GM19035 (cell line): ENCODE measurements around the gene HOMER2.

ENCODE experiments used
- ATAC-seq: cut with Tn5 transposase; IDR thresholded peaks from one replicate; pipeline ENCODE4 v1.9.1; 2021; ENCODE audit not compliant: unreplicated experiment

HOMER2 gene

GRCh38 chr15:82933576-82933975, 18.9 kb downstream of the HOMER2 start:
- ATAC-seq, result no peak

GRCh38 chr15:82931221-82931620, 21.3 kb downstream of the HOMER2 start:
- no peak for ATAC-seq

- no peak for ATAC-seq
Observed at GRCh38 chr15:82930461-82930860, 22.1 kb downstream of the HOMER2 start.

GRCh38 chr15:82928711-82929110, 23.8 kb downstream of the HOMER2 start:
- ATAC-seq, result no peak

- no peak for ATAC-seq
Observed at GRCh38 chr15:82923744-82924143, 28.8 kb downstream of the HOMER2 start.

DNA sequence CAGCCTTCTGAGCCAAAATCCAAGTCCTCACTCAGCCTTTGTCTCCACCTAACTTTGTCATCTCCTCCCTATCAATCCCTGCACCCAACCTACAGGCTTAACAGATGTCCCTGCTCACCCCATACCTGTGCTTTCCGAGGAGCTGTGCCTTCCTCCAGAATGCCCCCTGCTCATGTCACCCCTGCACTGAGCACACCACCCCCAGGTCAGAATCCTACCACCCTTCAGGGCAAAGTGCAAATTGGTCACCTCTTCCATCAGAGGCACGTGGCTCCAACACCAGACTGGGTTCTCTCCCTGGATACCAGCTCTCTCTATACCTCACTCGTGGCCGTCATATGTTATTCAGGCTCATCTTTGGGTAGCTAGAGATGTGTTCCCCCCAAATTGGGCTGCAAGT, 29.8 kb downstream of the HOMER2 start:
- ATAC-seq, result no peak

- no peak for ATAC-seq
Observed at GRCh38 chr15:82921939-82922338, 30.6 kb downstream of the HOMER2 start.

DNA sequence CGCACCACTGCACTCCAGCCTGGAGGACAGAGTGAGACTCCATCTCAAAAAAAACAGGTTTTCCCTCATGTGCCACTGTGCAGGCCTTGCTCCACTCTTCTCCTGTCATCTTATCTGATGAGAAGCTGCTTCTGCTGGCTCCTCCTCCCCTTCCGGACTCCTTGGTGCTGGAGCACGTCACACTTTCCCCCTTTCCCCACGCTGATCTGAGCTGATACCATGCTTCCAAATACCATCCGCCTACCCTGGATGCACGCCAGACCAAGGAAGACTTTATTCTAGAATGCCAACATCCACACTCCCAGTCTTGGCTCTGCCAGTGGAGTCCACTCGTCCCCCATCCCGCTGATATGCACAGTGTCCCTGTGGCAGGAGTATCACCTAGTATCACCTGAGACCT, 31.3 kb downstream of the HOMER2 start:
- ATAC-seq, result no peak

GRCh38 chr15:82919231-82919886, 33.2 kb downstream of the HOMER2 start:
- ATAC-seq, result no peak

DNA sequence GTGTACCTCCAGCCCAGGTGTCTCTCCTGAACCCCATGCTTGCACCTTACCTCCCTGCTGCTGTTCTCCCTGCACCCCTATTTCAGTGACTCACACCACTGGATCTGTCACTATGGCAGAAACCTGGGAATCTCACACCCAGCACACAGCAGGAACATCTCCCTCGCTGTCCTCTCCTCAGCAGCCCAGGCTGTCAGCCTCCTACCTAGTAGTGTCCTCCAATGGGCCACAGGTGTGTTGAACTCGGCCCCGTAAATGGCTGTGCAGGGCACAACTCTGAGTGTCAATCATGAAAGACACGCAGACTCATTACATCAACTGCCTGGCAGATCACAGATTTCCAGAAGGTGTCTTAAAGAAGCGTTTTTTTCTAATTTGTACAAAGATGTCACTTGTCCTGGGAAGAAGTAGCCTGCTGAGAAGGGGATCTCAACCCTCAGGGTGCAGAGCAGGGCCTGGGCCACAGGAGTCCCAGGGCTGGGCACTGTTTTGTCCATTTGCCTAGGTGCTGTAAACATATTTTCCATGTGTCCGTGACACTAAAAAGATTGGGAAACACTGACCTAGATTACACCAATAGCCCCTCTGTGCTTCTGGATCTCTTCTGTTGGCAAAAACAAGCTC, 33.8 kb downstream of the HOMER2 start:
- ATAC-seq, result no peak

- ATAC-seq, result no peak
Observed at GRCh38 chr15:82918162-82918561, 34.4 kb downstream of the HOMER2 start.

GRCh38 chr15:82917249-82917648, 35.3 kb downstream of the HOMER2 start:
- ATAC-seq, result no peak

GRCh38 chr15:82916161-82916952, 36.2 kb downstream of the HOMER2 start:
- ATAC-seq, result no peak

DNA sequence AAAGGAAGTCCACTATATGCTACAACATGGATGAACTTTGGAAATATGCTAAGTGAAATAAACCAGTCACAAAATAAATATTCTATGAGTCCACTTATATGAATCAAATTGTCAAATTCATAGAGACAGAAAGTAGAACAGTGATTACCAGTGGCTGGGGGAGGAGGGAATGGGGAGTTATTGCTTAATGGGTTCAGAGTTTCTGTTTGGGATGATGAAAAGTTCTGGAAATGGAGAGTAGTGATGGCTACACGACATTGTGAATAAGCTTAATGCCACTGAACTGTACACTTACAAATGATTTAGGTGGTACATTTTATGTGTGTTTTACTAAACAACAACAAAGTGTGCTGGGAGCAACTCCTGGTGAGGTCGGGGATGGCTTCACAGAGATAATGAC, 38.1 kb downstream of the HOMER2 start:
- no peak for ATAC-seq

DNA sequence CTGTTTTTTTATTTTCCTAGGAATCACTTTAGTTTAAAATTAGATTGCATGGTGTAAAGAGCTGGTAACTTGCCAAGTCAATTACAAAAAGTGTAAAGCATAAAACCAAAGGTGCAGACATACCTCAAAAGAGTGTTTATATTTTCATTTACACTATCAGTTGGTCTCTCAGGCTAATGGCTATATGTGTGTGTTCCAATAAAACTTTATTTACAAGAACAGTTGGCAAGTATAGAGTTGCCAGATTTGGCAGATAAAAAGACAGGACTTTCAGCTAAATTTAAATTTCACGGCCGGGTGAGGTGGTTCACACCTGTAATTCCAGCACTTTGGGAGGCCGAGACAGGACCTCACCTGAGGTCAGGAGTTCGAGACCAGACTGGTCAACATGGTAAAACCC, 41.1 kb downstream of the HOMER2 start:
- ATAC-seq, result no peak

DNA sequence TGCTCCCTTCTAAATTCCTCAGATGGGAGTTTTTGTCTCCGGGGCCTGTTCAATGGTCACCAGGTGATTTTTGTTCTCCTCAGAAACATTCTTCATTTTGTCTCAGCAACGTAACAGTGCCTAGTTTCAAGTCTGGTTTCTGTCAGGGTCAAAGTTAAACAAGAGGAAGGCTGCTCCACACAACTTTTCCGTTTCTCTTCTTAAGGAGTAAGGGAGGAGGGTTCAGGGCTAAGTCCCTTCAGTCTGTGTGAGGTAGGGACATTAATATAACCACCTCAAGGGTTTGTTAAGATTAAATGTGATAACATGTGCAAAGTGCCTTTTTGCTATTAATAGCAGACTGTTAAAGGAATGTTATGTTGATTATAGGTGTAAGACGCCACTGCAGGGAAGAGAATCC, 41.8 kb downstream of the HOMER2 start:
- ATAC-seq, result no peak

DNA sequence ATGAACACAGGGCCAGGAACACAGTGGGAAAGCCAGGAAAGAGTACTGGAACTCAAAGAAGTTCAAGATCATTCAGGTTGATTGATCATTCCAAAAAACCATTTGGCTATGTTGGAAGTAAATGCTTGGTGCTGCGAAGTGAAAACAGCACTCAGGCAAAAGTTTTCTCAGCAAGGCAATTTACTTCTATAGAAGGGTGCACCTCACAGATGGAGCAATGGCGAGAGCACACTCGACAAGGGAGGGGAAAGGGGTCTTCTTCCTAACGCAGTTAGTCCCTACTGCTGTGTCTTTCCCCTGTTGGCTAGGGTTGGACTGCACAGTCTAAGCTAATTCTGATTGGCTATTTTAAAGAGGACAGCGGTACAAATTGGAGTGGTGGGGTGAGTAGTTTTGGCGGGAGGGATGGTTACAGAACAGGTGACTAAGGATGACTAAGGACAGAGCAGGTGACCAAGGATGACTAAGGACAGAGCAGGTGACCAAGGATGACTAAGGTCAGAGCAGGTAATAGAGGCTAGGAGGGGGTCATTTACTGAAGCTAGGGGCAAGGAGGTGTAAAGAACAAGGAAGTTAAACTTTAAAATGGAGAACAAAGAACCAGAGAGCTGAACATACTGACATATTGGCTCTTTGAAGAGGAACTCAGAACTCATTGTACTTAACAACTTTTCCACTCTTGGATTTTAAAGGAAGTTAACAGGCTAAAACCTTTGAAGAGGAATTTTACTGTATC, 43.3 kb downstream of the HOMER2 start:
- no peak for ATAC-seq

DNA sequence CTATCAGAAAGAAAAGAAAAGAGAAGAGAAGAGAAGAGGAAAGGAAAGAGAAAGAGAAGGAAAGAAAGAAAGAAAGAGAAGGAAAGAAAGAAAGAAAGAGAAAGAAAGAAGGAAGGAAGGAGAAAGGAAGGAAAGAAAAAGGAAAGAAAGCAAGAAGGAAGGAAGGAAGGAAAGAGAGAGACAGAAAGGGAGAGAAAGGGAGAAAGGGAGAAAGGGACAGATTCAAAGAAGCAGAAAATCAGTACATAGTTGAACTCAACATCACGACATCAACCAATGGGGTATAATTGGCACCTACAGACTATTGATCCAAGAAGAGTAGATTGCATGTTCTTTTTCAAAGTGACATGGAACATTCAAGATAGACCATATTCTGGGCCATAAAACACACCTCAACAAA, 45.2 kb downstream of the HOMER2 start:
- no peak for ATAC-seq

GRCh38 chr15:82904574-82904973, 47.9 kb downstream of the HOMER2 start:
- no peak for ATAC-seq

DNA sequence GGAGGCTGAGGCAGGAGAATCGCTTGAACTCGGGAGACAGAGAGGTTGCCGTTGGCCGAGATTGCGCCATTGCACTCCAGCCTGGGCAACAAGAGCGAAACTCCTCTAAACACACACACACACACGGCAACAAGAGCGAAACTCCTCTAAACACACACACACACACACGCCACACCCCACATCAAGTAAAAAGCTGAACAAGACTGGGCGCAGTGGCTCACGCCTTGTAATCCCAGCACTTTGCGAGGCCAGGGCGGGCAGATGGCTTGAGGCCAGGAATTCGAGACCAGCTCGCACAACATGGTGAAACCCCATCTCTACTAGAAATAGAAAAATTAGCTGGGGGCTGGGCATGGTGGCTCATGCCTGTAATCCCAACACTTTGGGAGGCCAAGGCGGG, 49.0 kb downstream of the HOMER2 start:
- no peak for ATAC-seq

DNA sequence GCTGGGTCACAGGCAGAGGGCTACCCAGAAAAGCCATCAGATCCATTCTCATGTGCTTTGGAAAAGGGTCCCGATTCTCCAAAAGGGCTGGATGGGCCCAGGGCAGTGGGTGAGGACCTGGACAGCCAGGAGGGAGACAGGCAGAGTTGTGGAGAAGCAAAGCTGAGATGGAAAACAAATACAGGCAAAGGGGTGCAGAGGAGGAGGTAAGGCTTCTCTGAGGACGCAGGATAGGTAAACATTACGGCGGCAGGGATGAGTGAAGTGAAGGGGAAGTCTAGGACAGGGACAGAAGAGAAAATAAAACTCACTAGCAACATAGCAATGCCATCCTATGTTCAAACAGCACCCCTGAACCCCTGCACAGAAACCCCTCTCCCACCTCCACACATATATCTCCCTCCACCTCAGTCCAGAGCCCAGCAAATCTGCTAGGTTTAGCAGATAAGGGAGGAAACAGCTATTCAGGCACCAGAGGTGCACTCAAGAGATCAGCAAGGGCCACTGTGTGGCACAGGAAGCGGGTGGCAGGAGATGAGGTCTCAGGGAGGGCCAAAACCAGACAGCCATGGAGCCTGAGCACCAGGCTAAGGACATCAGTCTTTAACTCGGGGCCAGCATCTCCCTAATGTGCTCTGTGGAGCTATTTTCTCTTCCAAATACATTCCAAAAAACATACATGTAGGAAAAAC, 51.3 kb downstream of the HOMER2 start:
- ATAC-seq, result no peak
